Endothelial cell (in vitro differentiated cells): ENCODE data around the gene MAPK8IP2. TPM values are rescaled to one million over a fixed set of nuclear protein-coding genes. Genes with fewer than 3 reads are reported as not detected.

ENCODE experiments used
- DNase-seq: peaks from one replicate; pipeline ENCODE4 v3.0.0; 2021; ENCODE audit warnings: low spot score
- H3K27ac Mint-ChIP-seq: one replicate; pipeline ENCODE4 v1.8.0; 2021; ENCODE audit warnings: mixed read lengths, inconsistent platforms; ENCODE audit not compliant: unreplicated experiment
- H3K27me3 Mint-ChIP-seq: one replicate; pipeline ENCODE4 v1.8.0; 2021; ENCODE audit warnings: mild to moderate bottlenecking, moderate library complexity, mixed read lengths, inconsistent platforms; ENCODE audit not compliant: unreplicated experiment
- H3K36me3 Mint-ChIP-seq: one replicate; pipeline ENCODE4 v1.8.0; 2021; ENCODE audit warnings: mild to moderate bottlenecking, low read depth, mixed read lengths, inconsistent platforms; ENCODE audit not compliant: unreplicated experiment
- H3K4me1 Mint-ChIP-seq: one replicate; pipeline ENCODE4 v1.8.0; 2021; ENCODE audit warnings: mild to moderate bottlenecking, mixed read lengths, inconsistent platforms; ENCODE audit not compliant: unreplicated experiment
- H3K4me3 Mint-ChIP-seq: one replicate; pipeline ENCODE4 v1.8.0; 2021; ENCODE audit warnings: mild to moderate bottlenecking, mixed read lengths, inconsistent platforms; ENCODE audit not compliant: unreplicated experiment
- H3K9me3 Mint-ChIP-seq: one replicate; pipeline ENCODE4 v1.8.0; 2021; ENCODE audit warnings: mixed read lengths, inconsistent platforms; ENCODE audit not compliant: unreplicated experiment
- total RNA-seq: library from RNA; stranded (reverse); fragmentation: NEBNext Ultra II Directional; extraction: Animal tissue kit (Norgen Biotek cat#: 25700); gene quantifications from one replicate; pipeline ENCODE4 v1.2.1, GENCODE V29; 2021; ENCODE audit not compliant: unreplicated experiment
- TF ChIP-seq, protein P1 (sequence below): fragments of 200-600 bp; sonication (generic); IDR thresholded peaks from one replicate; pipeline ENCODE4 v1.5.0; 2021; ENCODE audit warnings: antibody characterized with exemption; ENCODE audit not compliant: unreplicated experiment

The MAPK8IP2 gene
- total RNA-seq, 1 donor from 2014 or later = 0.69 TPM

GRCh38 chr22:50571264-50572175 lies 29.1 kb upstream of the MAPK8IP2 start:
- peaks cover 16% of the 10 kb centered on the region for H3K27me3 Mint-ChIP-seq
- no peak for DNase-seq
- TF ChIP-seq, protein P1, sequence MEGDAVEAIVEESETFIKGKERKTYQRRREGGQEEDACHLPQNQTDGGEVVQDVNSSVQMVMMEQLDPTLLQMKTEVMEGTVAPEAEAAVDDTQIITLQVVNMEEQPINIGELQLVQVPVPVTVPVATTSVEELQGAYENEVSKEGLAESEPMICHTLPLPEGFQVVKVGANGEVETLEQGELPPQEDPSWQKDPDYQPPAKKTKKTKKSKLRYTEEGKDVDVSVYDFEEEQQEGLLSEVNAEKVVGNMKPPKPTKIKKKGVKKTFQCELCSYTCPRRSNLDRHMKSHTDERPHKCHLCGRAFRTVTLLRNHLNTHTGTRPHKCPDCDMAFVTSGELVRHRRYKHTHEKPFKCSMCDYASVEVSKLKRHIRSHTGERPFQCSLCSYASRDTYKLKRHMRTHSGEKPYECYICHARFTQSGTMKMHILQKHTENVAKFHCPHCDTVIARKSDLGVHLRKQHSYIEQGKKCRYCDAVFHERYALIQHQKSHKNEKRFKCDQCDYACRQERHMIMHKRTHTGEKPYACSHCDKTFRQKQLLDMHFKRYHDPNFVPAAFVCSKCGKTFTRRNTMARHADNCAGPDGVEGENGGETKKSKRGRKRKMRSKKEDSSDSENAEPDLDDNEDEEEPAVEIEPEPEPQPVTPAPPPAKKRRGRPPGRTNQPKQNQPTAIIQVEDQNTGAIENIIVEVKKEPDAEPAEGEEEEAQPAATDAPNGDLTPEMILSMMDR = no peak
- H3K36me3 Mint-ChIP-seq = peaks cover 32% of the 10 kb centered on the region
- no peak overlapping the region for H3K27ac Mint-ChIP-seq
- H3K4me1 Mint-ChIP-seq = no peaks in the 10 kb centered on the region
- H3K9me3 Mint-ChIP-seq = no peaks in the 10 kb centered on the region
- H3K4me3 Mint-ChIP-seq = no peak overlapping the region

- Mint-ChIP-seq H3K9me3 (no peaks in the 10 kb centered on the region), H3K36me3 (peaks cover 29% of the 10 kb centered on the region), H3K27me3 (peaks cover 14% of the 10 kb centered on the region), H3K4me3 (no peak overlapping the region), H3K4me1 (no peaks in the 10 kb centered on the region), H3K27ac (no peak overlapping the region)
- TF ChIP-seq, protein P1 = no peak
- no peak for DNase-seq
These were observed 27.6 kb upstream of the MAPK8IP2 start for GRCh38 chr22:50572965-50573364.

GRCh38 chr22:50573491-50574382 lies 26.9 kb upstream of the MAPK8IP2 start:
- H3K36me3 Mint-ChIP-seq = peaks cover 29% of the 10 kb centered on the region

DNA sequence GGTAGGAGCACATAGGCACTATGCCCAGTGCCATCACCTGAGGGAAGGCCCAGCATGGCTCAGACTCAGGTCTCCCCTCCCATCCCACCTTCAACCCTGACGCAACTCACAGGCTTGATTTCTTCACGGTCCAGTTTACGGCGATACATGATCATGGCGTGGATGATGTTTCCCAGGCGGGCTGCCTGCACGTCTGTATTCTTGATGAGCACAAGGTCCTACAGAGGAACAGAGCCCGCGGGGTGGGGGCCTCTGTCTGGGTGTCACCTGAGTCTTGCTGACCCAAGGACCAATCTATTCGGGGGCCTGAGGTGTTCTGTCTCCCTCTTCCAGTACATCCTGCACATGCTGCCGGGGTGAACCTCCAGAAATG lies 26.2 kb upstream of the MAPK8IP2 start:
- DNase-seq = no peak
- Mint-ChIP-seq H3K27ac (no peak overlapping the region), H3K36me3 (peaks cover 27% of the 10 kb centered on the region), H3K27me3 (peaks cover 9% of the 10 kb centered on the region), H3K4me3 (no peak overlapping the region), H3K9me3 (no peaks in the 10 kb centered on the region), H3K4me1 (no peaks in the 10 kb centered on the region)
- TF ChIP-seq, protein P1 = no peak

More at GRCh38 chr22:50573491-50574382, 26.9 kb upstream of the MAPK8IP2 start:
- TF ChIP-seq, protein P1 = no peak
- Mint-ChIP-seq H3K27me3 (peaks cover 12% of the 10 kb centered on the region), H3K27ac (no peak overlapping the region), H3K9me3 (no peaks in the 10 kb centered on the region), H3K4me1 (no peaks in the 10 kb centered on the region), H3K4me3 (no peak overlapping the region)
- DNase-seq = no peak
